Activated CD4-positive, alpha-beta T cell treated with anti-CD3 and anti-CD28 coated beads for 36 hours (primary cell): ENCODE data around the gene NDUFA8. TPM values are rescaled to one million over a fixed set of nuclear protein-coding genes. Genes with fewer than 3 reads are reported as not detected.
A peak's percentile ranks its signal among the peaks of the same experiment; 100 is the strongest.

ENCODE experiments used
- ATAC-seq: fragments of 200-7000 bp; cut with Tn5 transposase; one replicate; pipeline ENCODE4 v1.10.0; 2021; ENCODE audit warnings: mild to moderate bottlenecking, moderate library complexity
- CTCF ChIA-PET: fragments of 350-600 bp; sonication (Branson Sonifier 250); formaldehyde crosslinking; loops from one replicate; lab custom pipeline; 2021; ENCODE audit warnings: antibody characterized with exemption; lab: Charles Lee
- POLR2A ChIA-PET: fragments of 350-600 bp; sonication (Branson Sonifier 250); formaldehyde crosslinking; loops from one replicate; lab custom pipeline; 2021; ENCODE audit warnings: antibody characterized with exemption, inconsistent platforms; lab: Charles Lee
- DNase-seq: peaks from one replicate; pipeline ENCODE4 v3.0.0-alpha.2; 2020
- H3K27ac Mint-ChIP-seq: one replicate; pipeline ENCODE4 v1.8.0; 2021; ENCODE audit warnings: mixed read lengths
- H3K27me3 Mint-ChIP-seq: one replicate; pipeline ENCODE4 v1.8.0; 2021; ENCODE audit warnings: mixed read lengths
- H3K36me3 Mint-ChIP-seq: one replicate; pipeline ENCODE4 v1.8.0; 2021; ENCODE audit warnings: low read depth, mixed read lengths
- H3K4me1 Mint-ChIP-seq: one replicate; pipeline ENCODE4 v1.8.0; 2021; ENCODE audit warnings: mixed read lengths
- H3K4me3 Mint-ChIP-seq: one replicate; pipeline ENCODE4 v1.8.0; 2021; ENCODE audit warnings: mild to moderate bottlenecking, moderate library complexity, mixed read lengths
- H3K9me3 Mint-ChIP-seq: one replicate; pipeline ENCODE4 v1.8.0; 2021; ENCODE audit warnings: low read depth, mixed read lengths
- intact Hi-C, 2 experiments: fragments of 100-400 bp; cut with DNase I in 1 of 2; cut with micrococcal nuclease in 1 of 2; formaldehyde crosslinking; loops; one replicate each; pipeline versions ENCODE4 v1.14.2 to v1.15.1; 2022 to 2024; cut with DNase I, micrococcal nuclease
- total RNA-seq, 2 experiments: library from RNA; stranded (reverse); gene quantifications; one replicate each; pipeline ENCODE4 v1.2.3, GENCODE V29; 2021

NDUFA8 gene
- total RNA-seq, 2 experiments from 2014 or later, result 50.4 to 57.2 TPM

DNA sequence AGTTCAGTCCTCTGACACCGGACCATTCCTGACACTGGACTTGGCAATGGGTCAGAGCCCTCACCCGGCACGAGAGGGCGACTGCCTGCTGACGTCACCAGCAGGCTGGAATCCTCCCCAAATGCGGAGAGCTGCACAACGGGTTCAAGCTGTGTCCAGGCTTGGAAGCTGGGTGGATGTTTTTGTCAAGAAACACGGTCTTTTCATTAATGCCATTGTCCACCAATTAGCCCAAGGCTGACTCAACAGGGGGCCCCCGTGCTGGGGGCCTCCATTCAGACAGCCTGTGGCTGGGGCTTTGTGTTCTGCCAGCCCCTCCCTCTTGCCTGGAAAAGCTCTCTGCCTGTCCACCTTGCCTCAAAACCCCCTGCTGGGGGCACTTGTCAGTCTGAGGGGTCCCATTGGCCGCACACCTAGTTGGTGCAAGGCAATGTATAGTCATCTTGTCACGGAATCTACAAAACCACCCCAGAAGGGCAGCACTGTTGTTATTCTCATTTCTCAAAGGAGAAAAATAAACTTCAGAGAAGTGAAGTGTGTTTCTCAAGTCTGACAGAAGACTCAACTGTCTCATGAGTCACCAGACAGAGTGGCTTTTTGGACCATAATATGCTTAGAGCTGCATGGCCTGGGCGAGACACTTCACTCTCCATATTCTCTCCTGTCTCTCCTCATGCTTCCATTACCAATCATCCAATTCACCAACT, 24.6 kb downstream of the NDUFA8 start:
- ChIA-PET POLR2A (no interaction called here), CTCF (interaction anchor here (0.9 to 1.6 kb wide), 4 partner anchors 10 to 23 kb away, joined by 3 to 12 read pairs (median 3); no protein-coding TSS in a partner anchor)
- no peaks in the 10 kb centered on the region for H3K36me3 Mint-ChIP-seq
- H3K4me3 Mint-ChIP-seq, result no peak overlapping the region
- DNase-seq (no peak), ATAC-seq (no peak)
- no peaks in the 10 kb centered on the region for H3K4me1 Mint-ChIP-seq
- no peaks in the 10 kb centered on the region for H3K9me3 Mint-ChIP-seq
- intact Hi-C loops, result no loop called here
- no peak overlapping the region for H3K27ac Mint-ChIP-seq
- peaks cover 8% of the 10 kb centered on the region for H3K27me3 Mint-ChIP-seq

DNA sequence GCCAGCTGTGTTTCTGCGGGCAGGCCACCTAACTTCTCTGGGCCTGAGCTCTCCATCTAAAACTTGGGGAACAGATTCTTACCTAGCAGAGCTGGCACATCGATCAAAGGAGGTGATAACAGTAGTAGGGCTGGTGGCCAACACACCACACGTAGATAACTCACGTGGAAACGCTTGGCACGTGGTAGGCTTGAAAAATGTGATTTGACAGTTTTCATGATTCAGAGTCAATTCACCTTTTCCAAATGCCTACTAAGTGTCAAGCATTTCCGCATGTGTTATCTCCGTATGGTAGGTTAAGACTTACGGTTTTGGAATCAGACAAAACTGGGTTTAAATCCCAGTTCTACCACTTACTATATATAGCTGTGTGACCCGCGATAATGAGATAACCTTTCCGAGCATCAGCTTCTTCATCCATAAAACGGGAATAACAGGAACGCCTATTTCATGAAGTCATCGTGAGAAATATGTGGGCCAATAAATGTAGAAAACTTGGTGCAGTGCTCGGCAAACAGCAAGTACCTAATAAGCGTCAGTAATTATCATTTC, 25.5 kb downstream of the NDUFA8 start:
- Mint-ChIP-seq H3K4me3 (no peak overlapping the region), H3K4me1 (no peaks in the 10 kb centered on the region), H3K9me3 (no peaks in the 10 kb centered on the region), H3K27me3 (peaks cover 8% of the 10 kb centered on the region), H3K27ac (no peak overlapping the region), H3K36me3 (no peaks in the 10 kb centered on the region)
- POLR2A ChIA-PET, result no interaction called here
- intact Hi-C loops, result no loop called here
- ATAC-seq (no peak), DNase-seq (no peak)
- CTCF ChIA-PET, result interaction anchor here (0.6 to 1.6 kb wide), 3 partner anchors 9 to 15 kb away, joined by 3 to 12 read pairs (median 3); no protein-coding TSS in a partner anchor

DNA sequence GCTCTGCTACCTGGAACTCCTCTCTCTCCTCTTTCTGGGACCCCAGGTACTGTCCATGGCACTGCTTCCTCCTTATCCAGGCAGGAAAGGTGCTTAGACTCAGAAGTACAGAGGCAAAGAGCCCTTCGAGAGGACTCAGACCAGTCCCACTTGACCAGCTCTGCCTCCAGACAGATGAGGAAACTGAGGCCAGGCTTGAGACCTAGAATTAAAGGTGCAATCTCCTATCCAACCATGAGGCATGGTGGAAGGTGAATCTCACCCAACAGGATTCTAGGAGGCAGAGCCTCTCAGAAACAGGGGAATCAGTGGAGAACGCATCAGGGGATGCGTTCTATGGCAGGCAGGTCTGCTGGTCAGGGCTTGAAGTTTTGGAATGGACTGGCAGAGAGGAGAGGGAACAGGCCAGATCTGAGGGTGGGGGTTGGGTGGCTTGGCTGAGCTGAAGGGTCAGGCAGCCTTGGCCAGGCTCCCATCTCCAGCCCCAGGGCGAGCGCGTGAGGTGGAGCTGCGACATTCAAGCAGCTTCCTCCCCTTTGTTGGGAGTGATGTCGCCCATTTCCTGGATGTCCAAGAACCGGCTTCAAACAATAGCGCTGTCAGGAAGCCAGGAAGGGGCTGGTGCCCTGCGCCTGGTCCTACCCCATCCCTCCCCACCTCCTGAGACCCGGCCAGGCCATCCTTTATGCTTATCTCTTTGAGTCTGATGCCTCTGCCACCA, 26.2 kb downstream of the NDUFA8 start:
- Mint-ChIP-seq H3K4me1 (no peaks in the 10 kb centered on the region), H3K9me3 (no peaks in the 10 kb centered on the region), H3K27me3 (peaks cover 8% of the 10 kb centered on the region), H3K27ac (no peak overlapping the region), H3K36me3 (no peaks in the 10 kb centered on the region), H3K4me3 (no peak overlapping the region)
- intact Hi-C loops, result no loop called here
- ChIA-PET POLR2A (no interaction called here), CTCF (interaction anchor here (0.5 to 1.6 kb wide), 6 partner anchors 8 to 414 kb away, joined by 3 to 12 read pairs (median 3); no protein-coding TSS in a partner anchor)
- ATAC-seq, result no peak
- DNase-seq, result no peak

DNA sequence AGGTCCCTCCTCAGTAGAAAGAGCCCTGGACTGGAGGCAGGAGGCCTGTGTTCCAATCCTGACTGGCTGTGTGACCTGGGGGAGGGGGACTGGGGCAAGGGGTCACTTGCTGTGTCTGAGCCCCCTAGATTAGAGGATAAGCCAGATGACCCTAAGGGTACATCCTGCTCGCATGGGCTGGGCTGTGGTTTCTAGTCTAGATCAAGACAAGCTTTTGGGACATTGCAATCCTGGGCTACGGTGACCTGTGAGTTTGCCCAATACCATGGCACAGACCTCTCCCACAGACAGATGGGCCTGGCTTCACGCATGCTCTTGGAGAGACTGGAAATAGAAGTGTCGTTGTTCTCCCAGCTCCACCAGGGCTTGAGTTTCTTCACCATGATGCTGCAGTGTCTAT, 27.0 kb downstream of the NDUFA8 start:
- ChIA-PET CTCF (interaction anchor here (1.2 to 1.3 kb wide), 2 partner anchors 33 to 414 kb away, joined by 3 to 6 read pairs; no protein-coding TSS in a partner anchor), POLR2A (no interaction called here)
- Mint-ChIP-seq H3K36me3 (no peaks in the 10 kb centered on the region), H3K27me3 (peaks cover 8% of the 10 kb centered on the region), H3K9me3 (no peaks in the 10 kb centered on the region), H3K4me1 (no peaks in the 10 kb centered on the region), H3K27ac (no peak overlapping the region), H3K4me3 (no peak overlapping the region)
- intact Hi-C loops, result no loop called here
- DNase-seq (no peak), ATAC-seq (no peak)

DNA sequence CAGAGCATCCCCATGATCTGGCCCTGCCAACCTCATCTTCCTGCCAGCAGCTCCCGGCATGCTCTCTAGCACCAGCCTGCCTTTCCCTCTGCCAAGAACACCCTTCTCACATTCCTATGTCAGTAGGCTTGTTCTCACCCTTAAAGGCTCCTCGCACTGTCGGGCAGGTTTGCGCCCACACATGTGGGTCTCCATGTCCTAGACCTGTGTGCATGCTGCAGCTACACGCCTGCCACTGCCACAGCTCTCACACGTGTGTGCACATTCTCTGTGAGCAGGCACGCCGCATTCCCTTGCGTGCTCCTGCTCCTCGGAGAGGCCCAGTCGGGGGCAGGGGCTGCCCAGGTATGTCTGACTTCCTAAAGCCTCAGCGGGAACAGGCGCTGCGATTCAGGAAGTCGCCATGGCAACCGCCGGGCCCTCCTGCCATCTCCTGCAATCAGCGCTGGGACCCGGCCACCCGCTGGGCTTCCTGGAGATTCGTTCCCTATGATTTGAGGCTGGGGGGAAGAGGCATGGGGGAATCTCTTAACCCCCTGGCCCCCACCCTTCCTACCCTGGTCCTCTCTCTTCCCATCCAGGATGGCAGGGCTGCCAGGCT, 28.1 kb downstream of the NDUFA8 start:
- ChIA-PET CTCF (no interaction called here), POLR2A (no interaction called here)
- H3K4me1 Mint-ChIP-seq, result peaks cover 3% of the 10 kb centered on the region
- no peaks in the 10 kb centered on the region for H3K36me3 Mint-ChIP-seq
- no peak overlapping the region for H3K4me3 Mint-ChIP-seq
- ATAC-seq, result no peak
- no peak overlapping the region for H3K27ac Mint-ChIP-seq
- no peak for DNase-seq
- no peaks in the 10 kb centered on the region for H3K9me3 Mint-ChIP-seq
- H3K27me3 Mint-ChIP-seq, result peaks cover 15% of the 10 kb centered on the region
- intact Hi-C loops, result no loop called here

DNA sequence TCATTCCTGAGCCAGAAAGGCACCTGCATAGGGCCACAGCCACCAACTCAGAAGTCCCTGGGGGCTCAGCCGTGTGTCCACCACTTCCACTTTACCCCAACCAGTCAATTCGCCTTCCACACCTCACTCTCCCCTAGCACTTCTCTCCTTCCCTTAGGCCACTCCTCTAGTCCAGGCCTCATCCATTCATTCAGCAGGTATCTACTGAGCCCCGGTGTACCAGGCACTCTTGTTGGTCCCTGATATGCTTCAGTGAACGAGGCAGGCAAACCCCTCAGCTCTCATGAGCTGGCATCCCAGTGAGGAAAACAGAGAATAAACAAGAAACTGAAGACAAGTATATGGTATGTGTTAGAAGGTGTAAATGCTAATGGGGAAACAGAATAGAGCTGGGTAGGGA, 28.7 kb downstream of the NDUFA8 start:
- POLR2A ChIA-PET, result no interaction called here
- H3K4me1 Mint-ChIP-seq, result peaks cover 9% of the 10 kb centered on the region
- H3K9me3 Mint-ChIP-seq, result no peaks in the 10 kb centered on the region
- DNase-seq, result no peak
- no peaks in the 10 kb centered on the region for H3K36me3 Mint-ChIP-seq
- no peak overlapping the region for H3K4me3 Mint-ChIP-seq
- no peak for ATAC-seq
- CTCF ChIA-PET, result interaction anchor here (0.6 kb wide), 1 partner anchor 227 kb away, joined by 4 read pairs; no protein-coding TSS in a partner anchor
- intact Hi-C loops, result no loop called here
- no peak overlapping the region for H3K27ac Mint-ChIP-seq
- peaks cover 22% of the 10 kb centered on the region for H3K27me3 Mint-ChIP-seq

DNA sequence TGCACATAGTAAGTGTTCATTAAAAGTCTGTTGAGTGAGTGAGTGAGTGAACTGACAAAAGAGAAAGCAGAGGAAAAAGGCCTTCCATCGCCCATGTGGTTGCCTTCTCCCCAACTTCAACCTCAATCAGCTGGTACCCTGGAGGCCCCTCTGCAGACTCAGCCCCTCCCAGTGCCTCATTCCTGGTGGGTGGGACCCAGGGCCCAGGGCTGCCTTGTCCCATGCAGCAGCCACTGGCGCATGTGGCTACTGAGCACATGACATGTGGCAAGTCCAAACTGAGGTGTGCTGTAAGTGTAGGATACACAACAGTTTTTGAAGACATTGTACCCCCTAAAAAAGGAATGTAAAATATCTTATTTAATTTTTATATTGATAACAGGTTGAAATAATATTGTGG, 29.6 kb downstream of the NDUFA8 start:
- ChIA-PET POLR2A (no interaction called here), CTCF (interaction anchor here (8.0 to 11.9 kb wide), 2 partner anchors 33 to 222 kb away, joined by 168 to 208 read pairs; no protein-coding TSS in a partner anchor)
- H3K4me1 Mint-ChIP-seq, result peaks cover 13% of the 10 kb centered on the region
- no peak for DNase-seq
- H3K36me3 Mint-ChIP-seq, result no peaks in the 10 kb centered on the region
- no peak overlapping the region for H3K4me3 Mint-ChIP-seq
- no peak for ATAC-seq
- intact Hi-C loops, result no loop called here
- H3K27me3 Mint-ChIP-seq, result peaks cover 28% of the 10 kb centered on the region
- no peak overlapping the region for H3K27ac Mint-ChIP-seq
- H3K9me3 Mint-ChIP-seq, result no peaks in the 10 kb centered on the region

DNA sequence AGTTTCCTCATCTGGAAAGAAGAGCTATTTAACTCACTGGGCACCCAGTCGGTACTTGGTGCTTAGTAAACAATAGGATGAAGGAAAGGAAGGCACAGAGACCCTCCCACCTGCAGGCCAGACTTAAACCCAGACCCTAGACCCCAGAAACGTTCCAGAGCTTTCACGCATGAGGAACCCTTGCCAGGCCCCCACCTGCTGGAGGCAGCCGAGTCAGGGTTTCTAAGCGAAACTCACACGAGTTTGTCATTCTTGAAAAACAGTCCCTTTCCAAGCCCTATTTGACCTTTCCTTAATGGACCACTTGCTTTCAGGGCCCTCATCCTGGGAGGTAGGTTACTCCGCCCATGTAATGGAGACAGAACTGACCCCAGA, 30.6 kb downstream of the NDUFA8 start:
- ChIA-PET POLR2A (no interaction called here), CTCF (interaction anchor here (0.9 to 11.9 kb wide), 4 partner anchors 8 to 223 kb away, joined by 3 to 208 read pairs (median 86); no protein-coding TSS in a partner anchor)
- Mint-ChIP-seq H3K4me3 (no peak overlapping the region), H3K27me3 (peaks cover 31% of the 10 kb centered on the region), H3K27ac (no peak overlapping the region), H3K9me3 (no peaks in the 10 kb centered on the region), H3K36me3 (no peaks in the 10 kb centered on the region), H3K4me1 (peaks cover 13% of the 10 kb centered on the region)
- no peak for ATAC-seq
- no peak for DNase-seq
- intact Hi-C loops, result no loop called here

DNA sequence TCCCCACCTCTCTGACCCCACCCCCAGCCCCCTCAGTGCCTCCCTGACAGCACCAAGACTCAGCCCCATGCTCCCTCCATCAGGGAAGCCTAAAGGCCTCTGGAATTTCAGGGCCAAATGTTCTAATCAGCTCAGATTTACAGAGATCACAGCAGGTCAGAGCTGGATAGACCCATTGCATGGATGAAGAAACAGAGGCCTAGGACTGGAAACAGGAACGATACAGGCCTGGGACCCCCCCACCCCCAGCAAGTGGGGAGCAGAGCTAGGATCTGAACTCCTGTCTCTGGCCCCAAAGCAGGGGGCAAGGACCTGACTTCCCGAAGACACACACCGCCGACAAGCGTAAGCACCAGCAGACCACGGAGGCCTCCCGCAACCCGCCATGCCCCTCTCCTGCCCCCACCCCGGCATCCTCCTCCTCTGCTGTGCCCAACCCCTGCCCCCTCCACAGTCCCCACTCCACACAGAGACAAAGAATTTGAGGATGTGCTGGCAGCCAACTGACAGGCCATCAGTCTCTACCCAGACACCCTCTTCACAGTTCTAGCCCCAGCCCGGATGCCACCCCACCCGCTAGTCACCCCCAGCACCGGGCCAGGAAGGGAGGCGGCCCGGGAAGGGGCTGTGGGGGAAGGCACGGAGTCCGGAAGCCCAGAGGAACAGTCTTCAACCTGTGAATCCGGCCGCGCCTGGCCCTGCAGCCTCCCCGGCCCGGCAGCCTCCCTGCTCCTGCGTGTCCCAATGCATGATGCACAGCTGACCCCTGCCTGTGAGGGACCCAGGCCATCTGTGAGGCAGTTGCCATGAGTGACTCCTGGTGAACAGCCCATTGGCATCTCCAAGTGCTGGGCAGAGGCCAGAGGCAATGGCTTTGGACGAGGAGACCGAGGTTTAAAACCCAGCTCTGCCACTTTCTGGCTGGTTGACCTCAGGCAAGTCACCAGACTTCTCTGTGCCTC, 31.3 kb downstream of the NDUFA8 start:
- Mint-ChIP-seq H3K36me3 (no peaks in the 10 kb centered on the region), H3K4me3 (no peak overlapping the region), H3K27ac (no peak overlapping the region), H3K4me1 (peaks cover 13% of the 10 kb centered on the region), H3K27me3 (peaks cover 31% of the 10 kb centered on the region), H3K9me3 (no peaks in the 10 kb centered on the region)
- intact Hi-C loops, result no loop called here
- DNase-seq, result no peak
- ChIA-PET CTCF (interaction anchor here (0.9 to 11.9 kb wide), 4 partner anchors 7 to 224 kb away, joined by 3 to 208 read pairs (median 86); no protein-coding TSS in a partner anchor), POLR2A (interaction anchor here (0.5 kb wide), 1 partner anchor 17 kb away, joined by 3 read pairs; no protein-coding TSS in a partner anchor)
- ATAC-seq, result no peak

DNA sequence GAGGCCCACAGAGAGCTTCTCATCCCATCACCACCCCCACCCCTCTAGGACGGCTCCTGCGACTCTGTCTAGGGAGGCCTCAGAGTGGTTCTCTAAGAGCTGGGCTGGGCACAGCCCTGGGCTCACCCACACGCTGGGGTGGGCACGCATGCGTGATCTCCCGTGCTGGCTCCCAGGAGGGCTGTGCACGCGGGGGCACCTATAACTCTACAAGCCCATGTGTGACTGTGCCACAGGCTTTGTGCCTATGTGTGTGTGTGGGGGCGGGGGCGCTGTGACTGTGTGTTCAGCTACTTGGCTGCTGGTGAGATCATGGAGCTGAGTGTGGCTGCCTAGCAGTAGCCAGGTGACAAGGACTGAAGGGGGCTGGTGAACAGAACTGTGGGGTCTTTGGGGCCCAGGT, 32.2 kb downstream of the NDUFA8 start:
- intact Hi-C loops, result no loop called here

More for the DNA sequence above, 32.2 kb downstream of the NDUFA8 start:
- Mint-ChIP-seq H3K9me3 (no peaks in the 10 kb centered on the region), H3K36me3 (no peaks in the 10 kb centered on the region), H3K4me1 (peaks cover 13% of the 10 kb centered on the region), H3K4me3 (no peak overlapping the region), H3K27me3 (peaks cover 31% of the 10 kb centered on the region), H3K27ac (no peak overlapping the region)
- DNase-seq (peak; percentile 48), ATAC-seq (peak; percentile 16)
- ChIA-PET POLR2A (interaction anchor here (0.5 kb wide), 1 partner anchor 18 kb away, joined by 3 read pairs; no protein-coding TSS in a partner anchor), CTCF (interaction anchor here (1.0 to 11.9 kb wide), 4 partner anchors 30 to 225 kb away, joined by 3 to 208 read pairs (median 88); partner anchors contain the start of genes MRRF and RBM18)
